ENCODE data around the gene TTC28. TPM values are rescaled to one million over a fixed set of nuclear protein-coding genes. Genes with fewer than 3 reads are reported as not detected.

The TTC28 gene
- total and polyA plus RNA-seq, 8 donors, result 31.1 to 44.2 (median 41.4) TPM

GRCh38 chr22:28402060-28402459, 277.6 kb downstream of the TTC28 start:
- ATAC-seq (no peak), DNase-seq (no peak)
- Histone ChIP-seq H3K36me3 (no peaks in the 10 kb centered on the region), H3K4me3 (no peak overlapping the region), H3K9me3 (no peaks in the 10 kb centered on the region), H3K4me1 (no peaks in the 10 kb centered on the region), H3K27me3 (no peaks in the 10 kb centered on the region), H3K27ac (no peak overlapping the region)
- no peak for TF ChIP-seq CTCF (IDR thresholded peaks at IDR 0.05)
- intact Hi-C loops (cut with DNase I), result no loop called here

GRCh38 chr22:28398981-28399380, 280.7 kb downstream of the TTC28 start:
- no peaks in the 10 kb centered on the region for H3K27me3 ChIP-seq
- no peaks in the 10 kb centered on the region for H3K9me3 ChIP-seq
- intact Hi-C loops (cut with DNase I), result no loop called here
- H3K27ac ChIP-seq, result no peak overlapping the region
- no peak for TF ChIP-seq CTCF (IDR thresholded peaks at IDR 0.05)
- H3K36me3 ChIP-seq, result no peaks in the 10 kb centered on the region
- H3K4me3 ChIP-seq, result no peak overlapping the region
- ATAC-seq (no peak), DNase-seq (peak in 2 of 4 donors; percentile 56 to 80)
- H3K4me1 ChIP-seq, result peaks cover 9 to 12% of the 10 kb centered on the region in 2 donors

DNA sequence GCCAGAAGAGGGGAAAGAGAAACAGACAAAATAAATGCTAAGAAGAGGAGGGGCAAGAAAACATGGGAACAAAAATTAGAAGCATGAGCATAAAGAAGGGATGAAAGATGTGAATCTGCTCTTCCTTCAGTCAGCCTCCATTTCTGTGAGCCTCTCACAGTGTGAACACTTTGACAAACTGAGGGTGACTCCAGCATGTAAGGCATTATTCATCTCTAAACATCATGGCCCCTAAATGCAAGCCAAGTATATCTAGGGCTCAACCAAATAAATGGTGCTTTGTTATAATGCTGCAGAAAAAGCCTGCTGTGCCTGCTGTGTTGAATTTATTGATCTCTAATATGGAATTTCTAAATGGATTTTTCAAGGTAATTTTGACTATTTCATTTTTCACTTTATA, 281.3 kb downstream of the TTC28 start:
- ATAC-seq (no peak), DNase-seq (no peak)
- Histone ChIP-seq H3K4me1 (peaks cover 9 to 12% of the 10 kb centered on the region in 2 donors), H3K4me3 (no peak overlapping the region), H3K27ac (no peak overlapping the region), H3K27me3 (no peaks in the 10 kb centered on the region), H3K36me3 (no peaks in the 10 kb centered on the region), H3K9me3 (no peaks in the 10 kb centered on the region)
- TF ChIP-seq CTCF (IDR thresholded peaks at IDR 0.05), result no peak
- intact Hi-C loops (cut with DNase I), result no loop called here

GRCh38 chr22:28397306-28397705, 282.3 kb downstream of the TTC28 start:
- DNase-seq (no peak), ATAC-seq (no peak)
- Histone ChIP-seq H3K4me3 (no peak overlapping the region), H3K4me1 (peaks cover 9 to 12% of the 10 kb centered on the region in 2 donors), H3K36me3 (no peaks in the 10 kb centered on the region), H3K27ac (no peak overlapping the region), H3K27me3 (no peaks in the 10 kb centered on the region), H3K9me3 (no peaks in the 10 kb centered on the region)
- TF ChIP-seq CTCF (IDR thresholded peaks at IDR 0.05), result no peak
- intact Hi-C loops (cut with DNase I), result no loop called here

DNA sequence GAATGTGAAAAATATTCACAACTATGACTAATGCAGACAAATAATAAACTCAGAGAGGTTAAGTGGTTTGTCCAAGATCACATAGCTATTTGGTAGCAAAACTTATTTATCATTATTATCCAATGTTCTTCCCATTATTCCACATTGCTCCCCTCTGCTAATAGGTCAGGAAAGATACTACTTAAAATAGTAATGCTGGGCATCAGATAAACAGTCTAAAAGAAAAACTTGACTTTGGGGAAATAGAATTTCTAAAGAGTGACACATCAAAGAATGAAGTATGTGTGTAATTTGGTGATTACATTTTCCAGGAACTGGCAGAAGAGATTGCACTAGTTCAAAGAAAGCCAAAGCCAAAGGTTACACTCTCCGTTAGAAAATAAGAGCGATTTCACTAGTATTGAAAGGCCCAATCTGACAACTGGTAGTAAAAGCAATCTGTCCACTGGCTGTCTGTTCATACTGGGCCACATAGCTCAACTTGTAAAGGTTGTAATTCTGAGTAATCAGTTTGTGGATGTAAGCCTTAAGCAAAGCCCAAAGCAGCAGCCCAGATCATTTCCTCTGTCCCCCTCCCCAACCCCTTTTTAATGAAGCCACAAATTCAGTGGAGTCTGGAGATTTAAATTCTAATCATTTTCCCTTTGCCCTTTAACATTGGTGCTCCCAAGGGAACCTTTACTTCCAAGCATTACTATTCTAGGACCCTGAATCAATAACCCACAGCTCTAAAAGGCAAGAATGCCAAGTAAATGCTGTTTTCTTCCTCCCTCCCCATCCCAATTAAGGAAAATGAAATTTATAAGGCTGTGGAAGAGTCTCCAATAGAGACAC, 283.5 kb downstream of the TTC28 start:
- Histone ChIP-seq H3K9me3 (no peaks in the 10 kb centered on the region), H3K27ac (peak overlapping the region; percentile 42 to 48), H3K4me1 (peaks cover 9 to 12% of the 10 kb centered on the region in 2 donors), H3K27me3 (no peaks in the 10 kb centered on the region), H3K4me3 (no peak overlapping the region), H3K36me3 (no peaks in the 10 kb centered on the region)
- TF ChIP-seq CTCF (IDR thresholded peaks at IDR 0.05), result no peak
- peak; percentile 64 for ATAC-seq
- DNase-seq, result no peak
- intact Hi-C loops (cut with DNase I), result no loop called here

Measured in left lung (tissue), 10 donors.